ENCODE data around the gene CLECL1. TPM values are rescaled to one million over a fixed set of nuclear protein-coding genes. Genes with fewer than 3 reads are reported as not detected.

Gene CLECL1
- total and polyA plus RNA-seq, 9 of the 15 experiments (the other 6 are each of a cell fraction or from before 2014, with no cell fraction given): 0.13 to 0.25 TPM; not detected in 7

DNA sequence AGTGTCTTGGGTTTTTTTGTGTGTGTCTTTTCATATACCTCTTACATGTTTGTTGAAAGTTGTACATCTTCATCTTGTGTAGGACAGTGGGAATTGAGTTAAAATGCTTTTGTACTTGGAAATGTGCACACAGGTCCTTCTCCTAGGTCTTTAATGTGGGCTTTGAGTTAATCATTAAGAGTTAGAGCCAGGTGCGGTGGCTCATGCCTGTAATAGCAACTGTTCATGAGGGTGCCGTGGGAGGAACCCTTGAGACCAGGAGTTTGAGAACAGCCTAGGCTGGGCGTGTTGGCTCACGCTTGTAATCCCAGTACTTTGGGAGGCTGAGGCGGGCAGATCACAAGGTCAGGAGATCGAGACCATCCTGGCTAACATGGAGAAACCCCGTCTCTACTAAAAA lies 13.9 kb downstream of the CLECL1 start (continued):
- TF ChIP-seq NONO (IDR thresholded peaks at IDR 0.05; ENCODE audit: low read depth in 2 of 2, low read length in 1 of 2) (no peak), MAZ (CRISPR knock-in tag; conservative IDR thresholded peaks at IDR 0.05 in 1 of 2, IDR thresholded peaks at IDR 0.05 in 1 of 2) (no peak), L3MBTL2 (IDR thresholded peaks at IDR 0.05) (no peak), ZNF263 (CRISPR knock-in tag; IDR thresholded peaks at IDR 0.05; ENCODE audit: borderline replicate concordance) (no peak), ZNF695 (CRISPR knock-in tag; IDR thresholded peaks at IDR 0.05) (no peak), TGIF2 (CRISPR knock-in tag; IDR thresholded peaks at IDR 0.05) (no peak), HDAC8 (tag; IDR thresholded peaks at IDR 0.05) (no peak)

DNA sequence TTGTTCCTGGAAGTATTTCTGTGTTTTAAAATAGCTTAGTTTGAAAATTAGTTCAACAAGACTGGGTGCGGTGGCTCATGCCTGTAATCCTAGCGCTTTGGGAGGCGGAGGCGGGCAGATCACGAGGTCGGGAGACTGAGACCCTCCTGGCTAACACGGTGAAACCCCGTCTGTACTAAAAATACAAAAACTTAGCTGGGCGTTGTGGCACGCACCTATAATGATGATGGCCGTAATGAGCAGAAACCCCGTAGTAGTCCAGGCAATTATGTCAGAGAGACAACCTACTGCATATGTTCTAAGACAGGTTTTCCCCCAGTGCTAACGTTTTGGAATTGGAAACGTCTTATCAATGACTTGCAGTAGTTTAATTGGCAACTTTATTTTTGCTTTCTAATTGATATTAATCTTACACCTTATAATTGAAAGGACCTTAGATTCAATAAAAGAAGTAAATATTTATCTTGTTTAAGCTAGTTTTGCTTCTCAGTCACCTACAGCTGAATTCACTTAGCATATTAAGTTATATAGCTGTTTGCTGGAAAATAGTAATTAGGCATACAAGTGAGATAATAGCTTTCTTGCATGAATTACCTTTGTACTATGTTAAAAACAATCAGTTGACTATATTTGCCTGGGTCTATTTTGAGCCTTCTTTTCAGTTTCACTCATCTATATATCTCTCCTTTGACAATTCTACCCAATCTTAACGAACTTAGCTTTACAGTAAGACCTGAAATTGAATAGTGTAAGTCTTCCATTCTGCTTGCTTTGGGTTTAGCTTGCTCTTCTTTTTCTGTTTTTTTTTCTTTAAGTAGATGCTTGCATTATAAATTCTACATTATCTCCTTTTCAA lies 15.6 kb downstream of the CLECL1 start:
- ChIA-PET CTCF (ENCODE audit: low intra/inter-chr PET ratio) (no interaction called here), POLR2A (no interaction called here)
- no peak for ATAC-seq
- Histone ChIP-seq H3K9me1 (ENCODE audit: control insufficient read depth, insufficient read depth, low read length) (no peaks in the 10 kb centered on the region), H4K20me1 (replicated peaks; ENCODE audit: control insufficient read depth, insufficient read depth, low read length) (no peaks in the 10 kb centered on the region), H3K79me2 (ENCODE audit: control insufficient read depth, insufficient read depth, low read length) (no peaks in the 10 kb centered on the region), H3K9me3 (replicated peaks; ENCODE audit: control insufficient read depth, insufficient read depth, low read depth, low read length) (no peaks in the 10 kb centered on the region), H3K4me3 (no peak overlapping the region), H3K27ac (ENCODE audit: extremely low read depth, low read depth, low read length) (no peak overlapping the region), H3K4me1 (replicated peaks in 1 of 2; ENCODE audit: control insufficient read depth in 2 of 2, insufficient read depth in 2 of 2, low read length in 2 of 2) (no peaks in the 10 kb centered on the region; a peak in 3 of 5 replicates), H3K4me2 (ENCODE audit: insufficient read depth, low read length) (no peak overlapping the region), H3K9ac (ENCODE audit: insufficient read depth in 1 of 2, low read depth in 2 of 2, low read length in 2 of 2) (no peak overlapping the region), H2AFZ (ENCODE audit: low read depth, low read length) (no peak overlapping the region), H3K27me3 (ENCODE audit: control insufficient read depth in 2 of 2, insufficient read depth in 2 of 2, low read length in 2 of 2) (no peaks in the 10 kb centered on the region), H3K36me3 (ENCODE audit: control insufficient read depth, insufficient read depth, low read length) (no peaks in the 10 kb centered on the region)
- in situ Hi-C loops (cut with MboI): loop anchor here (25.0 kb wide), 1 partner anchor 255 kb away; no protein-coding TSS in a partner anchor
- intact Hi-C loops (cut with micrococcal nuclease): no loop called here
- no peak for DNase-seq (ENCODE audit: extremely low read depth in 1 of 4, low spot score in 3 of 4)
- no peak for FAIRE-seq
- 54% methylated on average over 8 of the region's 15 CpGs for WGBS (ENCODE audit: insufficient coverage, low coverage, missing lambda C conversion rate)
- BruUV-seq (replicated peaks): no TSS peak
- no peak for TF ChIP-seq MAFK (IDR thresholded peaks at IDR 0.05; ENCODE audit: low read length)
- no peak for TF ChIP-seq ZNF76 (CRISPR knock-in tag; IDR thresholded peaks at IDR 0.05; ENCODE audit: borderline replicate concordance)
- TF ChIP-seq, protein P1, sequence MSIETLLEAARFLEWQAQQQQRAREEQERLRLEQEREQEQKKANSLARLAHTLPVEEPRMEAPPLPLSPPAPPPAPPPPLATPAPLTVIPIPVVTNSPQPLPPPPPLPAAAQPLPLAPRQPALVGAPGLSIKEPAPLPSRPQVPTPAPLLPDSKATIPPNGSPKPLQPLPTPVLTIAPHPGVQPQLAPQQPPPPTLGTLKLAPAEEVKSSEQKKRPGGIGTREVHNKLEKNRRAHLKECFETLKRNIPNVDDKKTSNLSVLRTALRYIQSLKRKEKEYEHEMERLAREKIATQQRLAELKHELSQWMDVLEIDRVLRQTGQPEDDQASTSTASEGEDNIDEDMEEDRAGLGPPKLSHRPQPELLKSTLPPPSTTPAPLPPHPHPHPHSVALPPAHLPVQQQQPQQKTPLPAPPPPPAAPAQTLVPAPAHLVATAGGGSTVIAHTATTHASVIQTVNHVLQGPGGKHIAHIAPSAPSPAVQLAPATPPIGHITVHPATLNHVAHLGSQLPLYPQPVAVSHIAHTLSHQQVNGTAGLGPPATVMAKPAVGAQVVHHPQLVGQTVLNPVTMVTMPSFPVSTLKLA (conservative IDR thresholded peaks at IDR 0.05): no peak
- TF ChIP-seq SMARCA5 (IDR thresholded peaks at IDR 0.05): no peak
- TF ChIP-seq, protein P2, sequence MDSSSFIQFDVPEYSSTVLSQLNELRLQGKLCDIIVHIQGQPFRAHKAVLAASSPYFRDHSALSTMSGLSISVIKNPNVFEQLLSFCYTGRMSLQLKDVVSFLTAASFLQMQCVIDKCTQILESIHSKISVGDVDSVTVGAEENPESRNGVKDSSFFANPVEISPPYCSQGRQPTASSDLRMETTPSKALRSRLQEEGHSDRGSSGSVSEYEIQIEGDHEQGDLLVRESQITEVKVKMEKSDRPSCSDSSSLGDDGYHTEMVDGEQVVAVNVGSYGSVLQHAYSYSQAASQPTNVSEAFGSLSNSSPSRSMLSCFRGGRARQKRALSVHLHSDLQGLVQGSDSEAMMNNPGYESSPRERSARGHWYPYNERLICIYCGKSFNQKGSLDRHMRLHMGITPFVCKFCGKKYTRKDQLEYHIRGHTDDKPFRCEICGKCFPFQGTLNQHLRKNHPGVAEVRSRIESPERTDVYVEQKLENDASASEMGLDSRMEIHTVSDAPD (CRISPR knock-in tag; IDR thresholded peaks at IDR 0.05): no peak
- TF ChIP-seq ZNF584 (CRISPR knock-in tag; IDR thresholded peaks at IDR 0.05; ENCODE audit: low read depth): no peak
- TF ChIP-seq ZC3H11A (IDR thresholded peaks at IDR 0.05; ENCODE audit: low read depth, low read length): no peak
- TF ChIP-seq ERF (CRISPR knock-in tag; IDR thresholded peaks at IDR 0.05): no peak
- TF ChIP-seq CBX1 (IDR thresholded peaks at IDR 0.05; ENCODE audit: low read depth): no peak
- no peak for TF ChIP-seq FOXM1 (IDR thresholded peaks at IDR 0.05; ENCODE audit: low read depth)
- no peak for TF ChIP-seq FOXM1 (CRISPR knock-in tag; IDR thresholded peaks at IDR 0.05; ENCODE audit: low read depth)
- TF ChIP-seq CBFA2T3 (IDR thresholded peaks at IDR 0.05): no peak
- no peak for TF ChIP-seq RBBP5 (IDR thresholded peaks at IDR 0.05; ENCODE audit: borderline replicate concordance, insufficient read depth, low read length, poor library complexity, severe bottlenecking)
